Osteocyte (in vitro differentiated cells): ENCODE data around the gene PDK3. TPM values are rescaled to one million over a fixed set of nuclear protein-coding genes. Genes with fewer than 3 reads are reported as not detected.

Experiments used
- DNase-seq: peaks from one replicate; pipeline ENCODE4 v3.0.0; 2021; ENCODE audit warnings: mixed read lengths; ENCODE audit not compliant: unreplicated experiment; ENCODE audit errors: extremely low spot score
- H3K27ac Mint-ChIP-seq: one replicate; pipeline ENCODE4 v1.8.0; 2021; ENCODE audit warnings: mild to moderate bottlenecking, mixed read lengths; ENCODE audit not compliant: unreplicated experiment
- H3K27me3 Mint-ChIP-seq: one replicate; pipeline ENCODE4 v1.8.0; 2021; ENCODE audit warnings: mixed read lengths; ENCODE audit not compliant: unreplicated experiment
- H3K36me3 Mint-ChIP-seq: one replicate; pipeline ENCODE4 v1.8.0; 2021; ENCODE audit warnings: mixed read lengths; ENCODE audit not compliant: unreplicated experiment
- H3K4me1 Mint-ChIP-seq: one replicate; pipeline ENCODE4 v1.8.0; 2021; ENCODE audit warnings: mixed read lengths; ENCODE audit not compliant: unreplicated experiment
- H3K4me3 Mint-ChIP-seq: one replicate; pipeline ENCODE4 v1.8.0; 2021; ENCODE audit warnings: mild to moderate bottlenecking, moderate library complexity, mixed read lengths; ENCODE audit not compliant: unreplicated experiment
- H3K9me3 Mint-ChIP-seq: one replicate; pipeline ENCODE4 v1.8.0; 2021; ENCODE audit warnings: mixed read lengths; ENCODE audit not compliant: unreplicated experiment
- total RNA-seq: library from RNA; stranded (reverse); gene quantifications from 2 replicates; pipeline ENCODE4 v1.2.1, GENCODE V29; 2021
- TF ChIP-seq, protein P1 (sequence below): fragments of 200-600 bp; sonication (generic); IDR thresholded peaks from 2 replicates; pipeline ENCODE4 v1.5.0; 2021; ENCODE audit warnings: antibody characterized with exemption, mild to moderate bottlenecking, moderate library complexity

The PDK3 gene
- total RNA-seq, 1 donor from 2014 or later, result 9.6 TPM

DNA sequence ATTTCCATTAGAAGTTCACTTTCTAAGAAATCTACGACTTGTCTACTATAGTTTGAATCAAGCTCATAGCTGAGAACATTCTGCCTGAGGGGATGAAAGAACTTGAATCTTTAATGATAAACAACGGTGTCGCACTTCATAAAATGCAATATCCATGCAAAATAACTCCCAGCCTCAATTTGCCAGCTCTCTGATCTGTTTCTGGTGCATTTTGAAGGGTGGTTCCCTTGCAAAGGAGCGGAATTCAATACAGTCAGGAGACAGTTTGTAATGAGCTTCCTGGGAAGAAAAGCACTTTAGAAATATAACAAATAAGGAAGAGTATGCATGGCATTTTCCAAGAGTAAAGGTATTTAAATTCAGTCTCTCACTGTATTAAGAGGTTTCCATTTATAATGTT is 102.1 kb downstream of the PDK3 start:
- Mint-ChIP-seq H3K4me1 (peaks cover 11% of the 10 kb centered on the region), H3K27me3 (peaks cover 2% of the 10 kb centered on the region), H3K9me3 (no peaks in the 10 kb centered on the region), H3K27ac (no peak overlapping the region), H3K36me3 (no peaks in the 10 kb centered on the region), H3K4me3 (no peak overlapping the region)
- TF ChIP-seq, protein P1, sequence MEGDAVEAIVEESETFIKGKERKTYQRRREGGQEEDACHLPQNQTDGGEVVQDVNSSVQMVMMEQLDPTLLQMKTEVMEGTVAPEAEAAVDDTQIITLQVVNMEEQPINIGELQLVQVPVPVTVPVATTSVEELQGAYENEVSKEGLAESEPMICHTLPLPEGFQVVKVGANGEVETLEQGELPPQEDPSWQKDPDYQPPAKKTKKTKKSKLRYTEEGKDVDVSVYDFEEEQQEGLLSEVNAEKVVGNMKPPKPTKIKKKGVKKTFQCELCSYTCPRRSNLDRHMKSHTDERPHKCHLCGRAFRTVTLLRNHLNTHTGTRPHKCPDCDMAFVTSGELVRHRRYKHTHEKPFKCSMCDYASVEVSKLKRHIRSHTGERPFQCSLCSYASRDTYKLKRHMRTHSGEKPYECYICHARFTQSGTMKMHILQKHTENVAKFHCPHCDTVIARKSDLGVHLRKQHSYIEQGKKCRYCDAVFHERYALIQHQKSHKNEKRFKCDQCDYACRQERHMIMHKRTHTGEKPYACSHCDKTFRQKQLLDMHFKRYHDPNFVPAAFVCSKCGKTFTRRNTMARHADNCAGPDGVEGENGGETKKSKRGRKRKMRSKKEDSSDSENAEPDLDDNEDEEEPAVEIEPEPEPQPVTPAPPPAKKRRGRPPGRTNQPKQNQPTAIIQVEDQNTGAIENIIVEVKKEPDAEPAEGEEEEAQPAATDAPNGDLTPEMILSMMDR, result no peak
- DNase-seq, result no peak

DNA sequence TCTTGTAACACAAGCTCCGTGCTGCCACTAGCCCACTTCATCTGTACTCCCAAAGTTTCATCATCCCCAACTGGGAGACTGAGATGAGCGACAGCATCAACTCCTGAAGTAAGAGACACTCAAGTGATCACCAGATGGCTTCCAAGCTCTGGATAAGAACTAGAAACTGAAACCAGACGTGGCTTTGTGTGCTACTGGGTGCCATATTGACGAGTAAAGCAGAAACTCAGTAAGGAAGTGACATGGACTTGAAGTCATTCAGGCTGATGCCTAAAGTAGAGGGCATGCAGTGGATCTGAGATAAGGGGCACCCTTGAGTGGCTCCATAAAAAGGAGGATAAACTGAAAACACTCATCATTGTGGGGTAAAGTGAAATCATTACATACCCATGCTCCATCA is 109.7 kb downstream of the PDK3 start:
- H3K9me3 Mint-ChIP-seq, result no peaks in the 10 kb centered on the region
- no peaks in the 10 kb centered on the region for H3K27me3 Mint-ChIP-seq
- H3K27ac Mint-ChIP-seq, result no peak overlapping the region
- H3K4me1 Mint-ChIP-seq, result no peaks in the 10 kb centered on the region
- TF ChIP-seq, protein P1, result no peak
- H3K36me3 Mint-ChIP-seq, result no peaks in the 10 kb centered on the region
- H3K4me3 Mint-ChIP-seq, result no peak overlapping the region
- DNase-seq, result no peak

DNA sequence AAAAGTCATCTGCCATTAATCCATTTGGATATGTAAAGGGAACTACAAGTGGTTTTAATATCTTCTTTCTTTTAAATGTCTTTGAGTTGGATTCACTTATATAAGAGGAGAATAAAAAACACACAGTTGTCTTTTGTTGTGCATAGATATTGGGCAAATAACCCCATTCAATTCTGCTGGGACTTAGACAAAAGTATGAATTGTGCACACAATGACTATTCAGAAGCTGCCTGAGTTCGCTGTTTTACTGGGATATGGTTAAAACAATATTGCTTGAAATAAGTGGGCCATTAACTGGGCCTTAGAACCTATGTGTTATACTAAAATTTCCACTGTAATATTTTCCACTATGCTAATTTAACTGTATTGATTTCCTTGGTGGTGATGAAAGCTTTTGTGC is 110.4 kb downstream of the PDK3 start:
- TF ChIP-seq, protein P1, result no peak
- Mint-ChIP-seq H3K27ac (no peak overlapping the region), H3K4me1 (no peaks in the 10 kb centered on the region), H3K36me3 (no peaks in the 10 kb centered on the region), H3K4me3 (no peak overlapping the region), H3K27me3 (no peaks in the 10 kb centered on the region), H3K9me3 (no peaks in the 10 kb centered on the region)
- DNase-seq, result no peak

DNA sequence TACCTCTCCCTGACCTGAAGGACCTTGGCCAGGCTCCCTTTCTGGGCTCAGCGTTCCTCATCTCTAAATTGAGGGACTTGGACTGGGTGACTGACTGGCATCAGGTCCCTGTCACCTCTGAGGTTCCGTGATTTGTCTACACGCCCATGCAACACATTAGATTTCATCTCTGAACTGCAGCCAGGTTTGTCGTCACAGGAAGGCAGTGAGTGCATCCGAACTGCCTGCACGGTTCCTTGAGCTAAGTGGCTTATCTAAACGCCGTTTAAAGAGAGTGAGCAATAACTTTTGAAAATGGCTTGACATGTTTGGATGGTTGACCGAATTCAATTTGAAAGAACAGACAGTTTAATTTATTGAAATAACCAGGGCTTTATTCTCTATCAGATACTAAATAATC is 112.0 kb downstream of the PDK3 start:
- Mint-ChIP-seq H3K9me3 (no peaks in the 10 kb centered on the region), H3K4me3 (no peak overlapping the region), H3K27ac (no peak overlapping the region), H3K27me3 (no peaks in the 10 kb centered on the region), H3K36me3 (no peaks in the 10 kb centered on the region), H3K4me1 (no peaks in the 10 kb centered on the region)
- no peak for DNase-seq
- TF ChIP-seq, protein P1, result no peak

Other genes starting within 250 kb of the PDK3 start
- gene SUPT20HL2, start 151.2 kb upstream of the PDK3 start, total RNA-seq, result not detected in 2 replicates
- gene SUPT20HL1, start 104.6 kb upstream of the PDK3 start, total RNA-seq, result not detected in 2 replicates
- gene PCYT1B, start 182.1 kb downstream of the PDK3 start, total RNA-seq, result 1.0 and 1.1 TPM in 2 replicates
- 17.3 and 17.6 TPM in 2 replicates for gene POLA1, start 228.6 kb downstream of the PDK3 start, total RNA-seq